Measurements from ENCODE around the gene AP3S2. TPM values are rescaled to one million over a fixed set of nuclear protein-coding genes. Genes with fewer than 3 reads are reported as not detected.

The AP3S2 gene
- total RNA-seq, 1 donor from 2014 or later: 22.7 TPM

DNA sequence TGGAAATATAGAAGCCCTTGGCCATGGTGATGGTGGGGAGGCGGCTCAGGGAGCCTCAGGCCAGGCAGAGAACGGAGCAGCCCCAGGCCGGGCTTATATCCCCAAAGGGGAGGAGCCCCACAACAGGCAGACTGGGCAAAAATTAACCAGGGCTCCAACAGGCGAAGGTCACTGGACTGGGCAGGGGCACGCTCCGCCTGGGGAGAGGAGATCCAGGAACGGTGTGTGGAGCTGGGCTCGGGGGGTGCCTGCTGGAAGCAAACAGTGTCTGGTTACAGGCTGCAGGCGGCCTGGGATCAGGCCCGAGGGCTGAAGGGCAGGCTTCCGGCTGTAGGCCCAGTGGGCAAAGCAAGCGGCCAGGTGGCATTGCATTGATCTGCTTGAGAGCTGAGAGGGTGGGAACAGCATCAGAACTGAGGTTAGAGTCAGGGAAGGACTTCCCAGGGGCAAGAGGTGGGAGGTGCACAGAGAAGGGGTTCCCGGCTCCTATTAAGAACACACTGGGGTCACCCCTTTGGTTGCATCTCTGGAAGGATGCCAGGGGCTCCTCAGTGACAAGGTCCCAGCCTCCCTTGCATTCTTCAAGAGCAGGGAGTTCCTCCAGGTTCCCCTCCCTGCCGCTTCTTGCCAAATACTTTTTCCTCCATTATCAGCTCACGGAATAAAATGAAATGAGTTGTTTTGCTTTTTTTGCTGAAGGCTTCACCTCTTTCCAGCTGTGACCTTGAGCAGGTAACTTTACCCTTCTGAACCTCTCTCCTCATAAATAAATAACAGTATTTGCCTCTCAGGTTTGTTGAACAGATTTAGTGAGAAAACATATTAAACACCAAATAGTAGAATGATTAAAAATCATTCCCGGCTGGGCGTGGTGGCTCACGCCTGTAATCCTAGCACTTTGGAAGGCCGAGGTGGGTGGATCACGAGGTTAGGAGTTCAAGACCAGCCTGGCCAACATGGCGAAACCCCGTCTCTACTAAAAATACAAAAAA lies 86.9 kb downstream of the AP3S2 start:
- H3K4me3 ChIP-seq (ENCODE audit: low read depth, low read length): no peak overlapping the region
- no peak for DNase-seq (ENCODE audit: low read depth)
- TF ChIP-seq CTCF (conservative IDR thresholded peaks at IDR 0.05; ENCODE audit: low read depth, low read length): no peak

- no peak for DNase-seq (ENCODE audit: low read depth)
- TF ChIP-seq CTCF (conservative IDR thresholded peaks at IDR 0.05; ENCODE audit: low read depth, low read length): no peak
- H3K4me3 ChIP-seq (ENCODE audit: low read depth, low read length): peak overlapping the region; percentile 3
These were observed 87.6 kb downstream of the AP3S2 start for GRCh38 chr15:89806210-89806558.

DNA sequence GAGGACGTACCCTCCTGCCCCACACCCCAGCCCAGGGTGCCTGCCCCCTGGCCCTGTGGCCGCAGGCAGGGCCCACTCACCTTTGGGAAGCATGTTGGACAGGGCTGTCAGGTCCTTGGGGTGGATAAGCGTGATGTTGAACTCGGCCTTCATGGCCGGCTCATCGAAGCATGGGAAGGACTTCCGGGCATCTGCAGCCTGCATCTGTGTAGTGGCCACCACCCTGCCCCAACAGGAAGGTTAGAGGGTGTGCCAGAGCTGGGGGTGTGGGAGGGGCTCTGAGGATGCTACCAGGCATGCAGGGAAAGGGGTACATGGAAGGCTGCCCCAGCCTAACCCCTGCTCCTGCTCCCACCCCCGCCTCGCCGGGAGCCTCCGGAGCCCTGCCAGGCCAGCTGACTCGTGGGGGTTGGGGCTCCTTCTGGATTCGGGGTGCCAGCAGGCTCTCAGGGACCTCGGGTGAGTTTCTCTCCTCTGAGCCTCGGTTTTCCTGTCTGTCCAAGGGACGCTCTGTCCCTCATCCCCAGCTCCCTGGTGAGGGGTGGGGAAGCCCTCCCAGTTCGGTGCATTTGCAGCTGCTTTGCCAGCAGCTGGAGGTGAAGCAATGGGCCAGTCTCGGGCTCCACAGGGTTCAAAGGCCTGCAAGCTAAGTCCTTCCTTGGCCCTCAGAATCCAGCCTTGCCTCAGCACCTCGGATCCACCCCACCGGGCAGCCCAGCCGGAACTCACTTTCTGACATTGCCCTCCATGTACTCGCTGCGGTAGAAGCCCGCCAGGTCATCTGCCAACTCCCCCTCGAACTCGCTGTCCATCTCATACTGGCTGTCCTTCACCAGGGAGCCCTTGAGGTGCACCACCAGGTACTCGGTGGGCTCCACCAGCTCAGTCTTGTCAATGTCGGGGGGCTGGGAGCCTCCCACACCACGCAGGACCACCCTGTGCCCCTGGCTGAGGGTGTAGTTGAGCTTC lies 88.3 kb downstream of the AP3S2 start:
- peak overlapping the region; percentile 3 for H3K4me3 ChIP-seq (ENCODE audit: low read depth, low read length)
- no peak for TF ChIP-seq CTCF (conservative IDR thresholded peaks at IDR 0.05; ENCODE audit: low read depth, low read length)
- DNase-seq (ENCODE audit: low read depth): no peak

DNA sequence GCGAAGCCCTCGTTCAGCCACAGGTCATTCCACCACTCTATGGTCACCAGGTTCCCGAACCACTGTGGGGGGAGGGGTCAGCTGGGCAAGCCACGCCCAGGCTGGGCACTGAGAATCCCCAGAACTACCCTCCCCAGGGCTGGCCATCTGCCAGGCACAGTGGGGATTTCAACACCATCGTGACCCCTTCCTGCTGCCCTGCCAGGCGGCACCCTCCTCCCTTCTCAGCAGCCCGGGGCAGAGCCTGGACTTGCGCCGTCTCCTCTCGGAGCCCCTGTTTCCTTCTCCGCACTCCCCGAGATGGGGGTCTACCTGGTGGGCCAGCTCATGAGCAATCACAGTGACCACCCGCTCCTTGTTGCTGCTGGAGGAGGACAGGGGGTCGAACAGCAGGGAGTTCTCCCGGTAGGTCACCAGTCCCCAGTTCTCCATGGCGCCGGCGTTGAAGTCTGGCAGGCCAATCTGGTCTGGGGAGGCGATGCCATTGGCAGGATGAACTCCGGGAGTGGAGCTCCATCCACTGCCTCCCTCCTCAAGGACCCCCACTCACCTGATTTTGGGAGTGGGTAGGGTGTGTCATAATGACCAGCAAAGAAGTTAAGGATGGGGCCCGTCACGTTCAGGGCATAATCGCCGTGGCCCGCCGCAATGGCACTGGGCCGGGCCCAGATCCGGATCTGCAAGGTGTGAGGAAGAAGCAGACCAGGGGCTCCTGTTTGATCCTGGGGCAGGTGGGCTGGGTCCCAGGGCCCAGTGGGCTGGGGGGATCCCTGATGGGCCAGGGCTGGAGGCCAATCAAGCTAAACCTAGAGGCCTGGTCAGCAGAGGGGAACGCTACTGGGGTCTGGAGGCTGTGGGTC lies 89.6 kb downstream of the AP3S2 start:
- no peak for DNase-seq (ENCODE audit: low read depth)
- no peak overlapping the region for H3K4me3 ChIP-seq (ENCODE audit: low read depth, low read length)
- no peak for TF ChIP-seq CTCF (conservative IDR thresholded peaks at IDR 0.05; ENCODE audit: low read depth, low read length)

- no peak overlapping the region for H3K4me3 ChIP-seq (ENCODE audit: low read depth, low read length)
- TF ChIP-seq CTCF (conservative IDR thresholded peaks at IDR 0.05; ENCODE audit: low read depth, low read length): no peak
- DNase-seq (ENCODE audit: low read depth): no peak
These were observed 90.6 kb downstream of the AP3S2 start for GRCh38 chr15:89802986-89803824.

All from epithelial cell of proximal tubule (primary cell).